ENCODE data around the gene DUS1L.

Gene DUS1L

DNA sequence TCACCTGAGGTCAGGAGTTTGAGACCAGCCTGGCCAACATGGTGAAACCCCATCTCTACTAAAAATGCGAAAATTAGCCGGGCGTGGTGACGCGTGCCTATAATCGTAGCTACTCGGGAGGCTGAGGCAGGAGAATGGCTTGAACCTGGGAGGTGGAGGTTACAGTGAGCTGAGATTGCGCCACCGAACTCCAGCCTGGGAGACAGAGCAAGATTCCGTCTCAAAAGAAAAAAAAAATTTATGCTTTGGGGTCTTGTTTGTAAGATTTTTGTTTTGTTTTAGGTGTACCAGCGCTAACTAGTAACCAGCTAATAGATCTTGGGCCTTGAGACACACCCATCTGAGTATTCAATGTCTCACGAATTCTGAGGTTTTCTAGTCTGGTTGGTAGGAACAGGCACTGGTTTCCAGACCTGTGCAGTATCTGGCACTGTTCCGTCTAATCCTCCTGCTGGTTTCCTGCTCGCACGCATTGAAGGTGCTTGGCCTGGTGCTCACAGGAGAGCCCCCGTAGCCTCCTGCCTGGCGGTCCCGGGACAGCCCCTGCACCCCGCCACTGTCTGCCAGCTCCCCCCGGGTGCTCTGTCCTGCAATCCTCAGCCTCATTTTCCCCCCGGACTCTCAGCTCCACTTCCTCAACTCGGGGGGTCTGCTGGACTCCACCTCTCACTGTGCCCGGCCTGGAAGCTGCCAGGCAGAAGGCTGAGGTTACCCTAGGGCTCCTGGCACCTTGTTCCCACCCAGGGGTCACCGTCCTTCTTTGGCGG is 10.6 kb upstream of the DUS1L start:
- no peak for DNase-seq (ENCODE audit: low read depth in 3 of 3)

DNA sequence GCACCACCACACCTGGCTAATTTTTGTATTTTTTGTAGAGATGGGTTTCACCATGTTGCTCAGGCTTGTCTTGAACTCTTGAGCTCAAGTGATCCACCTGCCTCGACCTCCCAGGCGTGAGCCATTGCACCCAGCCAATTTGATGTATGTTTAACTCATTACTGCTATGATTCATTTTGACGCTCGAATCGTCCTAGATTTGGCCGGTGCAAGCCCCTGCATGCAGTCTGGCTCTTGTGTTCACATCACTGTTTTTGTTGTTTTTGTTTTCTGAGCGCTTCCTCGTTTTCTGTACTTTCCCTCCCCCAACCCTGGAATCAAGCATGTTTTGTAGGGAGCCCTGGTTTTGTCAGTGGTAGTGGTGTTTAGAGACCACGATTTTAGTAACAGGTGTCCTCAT is 7.8 kb upstream of the DUS1L start:
- DNase-seq (ENCODE audit: low read depth in 3 of 3) = no peak

DNA sequence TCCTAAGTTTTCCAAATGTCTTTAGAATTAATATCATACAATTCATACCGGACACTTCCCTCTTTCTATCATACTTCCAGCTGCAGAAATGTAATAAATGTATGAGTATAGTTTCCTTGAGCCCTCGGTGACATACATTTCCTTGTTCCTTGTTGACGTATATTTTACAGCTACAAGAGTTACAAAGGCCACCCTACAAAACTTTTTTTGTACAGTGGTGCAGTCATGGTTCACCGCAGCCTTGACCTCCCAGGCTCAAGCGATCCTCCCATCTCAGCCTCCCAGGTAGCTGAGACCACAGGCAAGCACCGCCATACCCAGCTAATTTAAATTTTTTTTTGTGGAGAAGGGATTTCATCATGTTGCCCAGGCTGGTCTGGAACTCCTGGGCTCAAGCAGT is 7.2 kb upstream of the DUS1L start:
- no peak for DNase-seq (ENCODE audit: low read depth in 3 of 3)

DNA sequence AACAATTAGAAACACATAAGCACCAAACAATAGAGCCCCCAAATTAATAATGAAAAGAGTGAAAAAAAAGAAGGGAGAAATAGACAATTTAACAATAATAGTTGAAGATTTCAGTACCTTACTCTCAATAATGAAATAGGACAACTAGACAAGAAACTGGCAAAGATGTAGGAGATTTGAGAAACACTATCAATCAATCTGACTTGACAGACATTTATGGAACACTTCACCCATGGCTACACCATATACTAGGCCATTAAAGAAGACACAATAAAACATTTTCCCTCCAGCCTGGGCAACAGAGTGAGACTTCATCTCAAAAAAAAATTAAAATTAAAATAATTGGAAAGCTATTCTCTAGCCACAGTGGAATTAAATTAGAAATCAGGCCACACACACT is 5.0 kb upstream of the DUS1L start:
- DNase-seq (ENCODE audit: low read depth in 3 of 3) = no peak

DNA sequence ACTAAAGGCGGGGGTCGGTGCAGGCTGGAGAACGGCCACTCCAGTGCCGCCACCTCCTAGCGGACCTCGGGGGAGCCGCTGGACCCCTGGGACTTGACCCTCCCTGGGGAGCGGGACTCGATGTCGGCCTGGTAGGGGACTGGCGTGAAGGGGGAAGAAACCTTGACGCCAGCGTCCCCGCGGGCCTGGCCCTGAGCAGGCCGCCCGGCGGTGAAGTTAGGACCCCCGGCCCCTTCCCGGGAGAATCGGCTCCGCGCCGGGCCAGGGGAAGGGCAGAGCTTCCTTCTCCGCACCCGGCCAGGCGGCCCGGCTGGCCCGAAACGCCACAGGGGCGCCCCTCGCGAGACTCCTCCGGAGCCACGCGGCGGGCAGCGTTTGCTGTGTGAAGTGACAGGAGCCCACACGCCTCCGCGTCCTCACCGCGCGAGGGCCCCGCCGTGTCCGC is 389 bp downstream of the DUS1L start:
- DNase-seq (ENCODE audit: low read depth in 3 of 3) = no peak

DNA sequence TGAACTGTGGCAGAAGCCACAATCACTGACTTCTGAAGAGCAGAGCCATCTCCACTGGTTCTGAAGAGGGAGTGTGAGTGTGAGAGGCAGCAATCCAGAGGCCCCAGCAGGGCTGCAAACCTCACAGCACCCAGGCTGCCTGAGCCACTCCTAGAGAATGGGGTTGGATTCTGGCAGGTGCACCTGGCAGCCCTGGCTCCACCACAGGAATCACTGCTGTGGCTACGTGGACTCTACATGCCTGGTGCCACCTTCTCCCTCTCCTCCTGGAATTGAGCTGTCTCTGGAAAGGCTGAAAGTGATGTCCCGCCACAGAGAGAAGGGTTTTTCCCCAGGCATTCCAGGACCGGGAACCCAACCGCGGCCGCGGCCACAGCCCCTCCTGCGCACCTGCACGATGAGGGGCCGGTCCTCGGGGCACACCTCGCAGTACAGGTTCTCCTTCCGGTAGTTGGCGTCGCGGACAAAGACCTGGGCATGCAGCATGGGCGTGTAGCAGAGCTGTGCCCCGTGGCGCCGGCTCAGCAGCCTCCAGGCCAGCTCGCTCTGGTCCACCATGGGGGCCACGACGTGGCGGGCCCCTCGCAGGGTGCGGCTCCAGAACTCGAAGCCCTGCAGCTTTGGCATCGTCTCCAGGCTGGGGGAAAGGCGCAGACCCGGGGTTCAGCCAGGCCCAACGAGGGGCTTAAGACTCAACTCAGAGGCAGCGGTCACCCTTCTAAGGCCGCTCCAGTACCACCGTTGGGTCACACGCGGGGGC is 991 bp downstream of the DUS1L start:
- no peak for DNase-seq (ENCODE audit: low read depth in 3 of 3)

DNA sequence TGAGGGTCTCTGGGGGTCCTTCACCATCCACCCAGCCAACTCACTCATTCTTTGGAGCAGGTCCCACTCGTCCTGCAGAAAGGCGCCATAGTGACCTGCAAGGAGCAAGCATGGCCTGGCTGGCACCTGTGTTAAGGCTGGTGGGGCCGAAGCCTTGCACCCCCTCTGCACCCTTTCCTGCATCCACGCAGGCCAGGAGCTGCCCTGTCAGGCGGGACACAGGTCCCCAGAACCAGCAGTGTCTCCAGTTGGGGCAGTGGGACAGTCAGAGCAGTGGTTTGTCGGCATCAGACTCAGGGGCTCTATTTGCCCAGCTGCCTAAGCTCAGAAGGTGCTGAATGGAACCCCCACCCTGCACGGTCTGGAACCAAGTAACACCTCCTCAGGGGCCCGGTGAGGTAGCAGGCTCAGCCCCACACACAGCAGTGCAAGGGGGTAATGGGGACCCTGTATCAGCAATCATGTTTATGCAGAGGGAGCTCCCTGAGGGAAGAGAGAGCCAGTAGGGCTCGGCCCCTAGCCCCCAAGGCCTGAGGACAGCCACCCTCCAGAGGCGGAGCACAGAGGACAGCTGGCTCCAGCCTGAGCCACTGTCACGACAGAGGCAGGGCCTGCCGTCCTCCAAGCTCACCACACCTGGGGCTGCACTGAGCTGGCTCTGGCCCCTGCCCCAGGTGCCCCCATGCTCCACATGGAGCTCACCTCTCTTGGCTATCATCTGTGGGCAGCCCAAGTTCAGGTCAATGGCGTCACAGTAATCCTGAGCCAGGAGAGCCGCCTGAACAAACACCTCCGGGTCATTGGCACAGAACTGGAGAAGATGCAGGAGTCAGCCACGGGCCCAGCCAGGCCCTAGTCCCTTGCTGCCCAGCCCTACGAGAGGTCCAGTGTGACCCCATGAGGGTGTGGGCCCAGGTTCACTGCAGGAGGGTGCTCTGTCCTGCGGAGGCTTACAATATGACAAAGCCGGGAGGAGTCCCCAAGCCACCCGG is 1.9 kb downstream of the DUS1L start:
- DNase-seq (ENCODE audit: low read depth in 3 of 3) = no peak

DNA sequence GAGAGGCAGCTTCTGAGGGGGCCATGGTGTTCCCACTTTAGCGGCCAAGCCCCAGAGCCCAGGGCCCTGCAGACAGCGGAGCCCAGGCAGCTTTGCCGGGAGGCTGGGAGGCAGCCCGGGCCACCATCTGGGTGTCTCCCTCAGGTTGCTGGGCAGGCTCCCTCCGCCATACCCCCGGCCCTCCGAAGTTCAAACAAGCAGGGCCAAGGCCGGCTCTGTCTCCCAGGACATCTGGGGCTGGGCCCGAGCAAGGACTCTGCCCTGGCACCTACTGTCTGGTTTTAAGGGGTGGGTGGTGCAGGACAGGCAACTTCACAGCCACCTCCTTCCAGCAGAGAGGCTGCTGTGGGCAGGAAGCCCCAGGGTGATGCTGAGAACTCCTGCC is 2.6 kb downstream of the DUS1L start:
- DNase-seq (ENCODE audit: low read depth in 3 of 3) = no peak

DNA sequence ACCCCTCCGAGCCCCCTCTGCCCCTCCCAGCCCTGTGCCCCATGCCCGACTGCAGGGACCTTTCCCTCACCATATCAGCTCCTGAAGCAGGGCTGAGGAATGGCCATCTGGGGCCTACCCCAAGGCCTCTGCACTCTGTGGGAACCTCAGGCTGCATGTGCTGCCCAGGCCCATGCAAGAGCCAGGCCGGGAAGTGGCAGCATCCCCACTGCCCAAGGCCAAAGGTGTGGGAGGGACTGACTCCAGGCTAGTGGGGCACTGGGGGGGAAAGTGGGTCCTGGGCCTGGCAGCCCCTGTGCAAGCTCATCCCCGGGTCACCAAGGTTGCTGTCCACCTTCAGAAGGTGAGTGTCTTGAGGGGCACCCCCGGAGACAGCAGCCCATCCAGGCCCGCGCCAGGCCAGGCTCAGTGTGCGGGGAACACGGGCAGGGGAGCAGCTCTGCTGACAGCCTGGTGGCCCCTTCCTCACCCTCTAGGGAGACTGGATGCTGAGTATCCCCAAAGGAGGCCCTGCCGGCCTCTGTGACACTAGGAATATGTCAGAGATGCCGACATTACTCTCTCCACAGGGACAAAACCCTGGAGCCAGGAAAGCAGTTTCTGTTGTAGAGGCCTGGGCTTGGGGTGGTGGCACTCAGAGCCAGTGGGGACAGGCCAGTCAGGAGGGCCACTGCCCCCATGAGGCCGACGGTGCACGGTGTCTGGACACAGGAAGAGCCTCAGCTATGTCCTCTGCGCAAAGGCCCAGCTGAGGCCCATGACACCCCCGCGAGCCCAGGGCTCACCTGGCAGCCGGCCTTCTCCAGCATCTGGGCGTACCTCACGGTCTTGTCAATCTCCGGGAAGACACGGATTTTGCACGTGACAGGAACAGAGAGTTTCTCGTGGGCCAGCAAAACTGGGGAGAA is 3.3 kb downstream of the DUS1L start:
- DNase-seq (ENCODE audit: low read depth in 3 of 3) = no peak

DNA sequence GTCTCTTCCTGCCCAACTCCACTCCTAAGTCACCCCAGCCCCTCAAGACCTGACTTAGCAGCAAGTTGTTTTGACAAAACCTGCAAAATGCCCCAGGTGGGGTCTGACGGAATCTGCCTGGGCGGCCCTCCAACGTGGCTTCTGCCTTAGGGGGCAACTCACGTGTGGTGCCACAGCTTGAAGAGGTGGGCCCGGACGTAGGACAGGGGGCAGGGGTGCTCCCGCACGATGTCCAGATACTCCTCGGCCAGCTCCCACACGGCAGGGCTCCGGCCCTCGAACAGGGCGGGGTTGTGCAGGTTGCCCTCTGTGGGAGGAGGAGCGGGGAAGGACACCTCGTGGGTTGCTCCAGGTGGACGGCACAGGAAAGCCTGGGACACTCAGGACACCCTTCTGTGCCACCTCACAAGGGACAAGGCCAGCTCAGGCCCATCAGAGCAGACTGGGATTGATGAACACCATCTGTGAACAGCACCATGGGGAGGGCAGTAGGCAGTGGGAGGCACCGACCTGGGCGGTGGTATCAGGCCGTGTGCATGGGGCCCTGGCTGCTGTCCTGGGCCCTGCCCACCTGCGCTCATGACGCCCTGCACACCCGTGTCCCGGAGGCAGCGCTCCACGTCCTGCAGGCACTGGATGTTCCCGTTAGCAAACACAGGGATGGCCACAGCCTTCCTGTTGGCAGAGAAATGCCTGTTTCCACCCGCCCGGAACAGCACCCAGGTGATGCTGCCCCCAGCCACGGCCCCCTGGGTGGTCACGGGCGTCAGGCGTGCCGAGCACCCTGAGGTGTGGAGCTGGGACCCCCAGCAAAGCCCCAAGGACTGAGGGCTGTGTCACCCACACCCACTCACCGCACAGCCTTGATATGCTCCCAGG is 4.3 kb downstream of the DUS1L start:
- no peak for DNase-seq (ENCODE audit: low read depth in 3 of 3)

DNA sequence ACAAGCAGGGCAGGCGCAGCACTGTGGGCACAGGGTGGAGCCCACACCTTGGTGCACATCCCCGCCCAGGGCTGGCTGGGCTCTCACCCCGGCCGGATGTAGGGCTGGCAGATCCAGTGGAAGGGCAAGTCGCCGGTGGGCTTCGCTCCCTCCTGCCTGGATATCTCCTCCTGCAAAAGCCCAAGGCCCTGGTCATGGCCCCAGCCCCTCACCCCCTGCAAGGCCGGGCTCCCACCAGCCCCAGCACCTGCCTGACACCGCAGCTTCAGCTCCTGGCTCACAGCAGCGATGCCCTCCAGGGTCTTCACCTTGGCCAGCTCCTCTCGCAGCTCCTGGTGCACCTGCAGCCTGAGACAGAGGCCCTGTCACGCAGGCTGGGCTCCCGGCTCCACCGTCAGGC is 5.0 kb downstream of the DUS1L start:
- no peak for DNase-seq (ENCODE audit: low read depth in 3 of 3)

DNA sequence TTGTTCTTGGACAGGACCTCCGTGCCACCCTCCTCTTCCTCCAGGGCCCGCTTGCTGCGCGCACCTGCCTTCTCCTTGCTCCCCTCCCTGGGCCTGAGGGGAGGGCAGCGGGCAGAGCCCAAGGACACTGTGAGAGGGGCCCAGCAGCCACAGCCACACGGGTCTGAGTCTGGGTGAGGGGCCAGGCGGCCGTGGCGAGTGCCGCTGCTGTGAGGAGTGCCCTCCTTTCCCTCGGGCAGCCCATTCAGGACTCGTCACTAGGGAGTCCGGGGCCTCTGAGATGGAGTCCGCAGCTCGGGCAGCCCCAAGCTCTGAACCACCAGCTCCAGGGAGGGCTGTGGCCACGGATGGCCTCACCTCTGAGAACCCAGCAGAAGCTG is 5.6 kb downstream of the DUS1L start:
- no peak for DNase-seq (ENCODE audit: low read depth in 3 of 3)

DNA sequence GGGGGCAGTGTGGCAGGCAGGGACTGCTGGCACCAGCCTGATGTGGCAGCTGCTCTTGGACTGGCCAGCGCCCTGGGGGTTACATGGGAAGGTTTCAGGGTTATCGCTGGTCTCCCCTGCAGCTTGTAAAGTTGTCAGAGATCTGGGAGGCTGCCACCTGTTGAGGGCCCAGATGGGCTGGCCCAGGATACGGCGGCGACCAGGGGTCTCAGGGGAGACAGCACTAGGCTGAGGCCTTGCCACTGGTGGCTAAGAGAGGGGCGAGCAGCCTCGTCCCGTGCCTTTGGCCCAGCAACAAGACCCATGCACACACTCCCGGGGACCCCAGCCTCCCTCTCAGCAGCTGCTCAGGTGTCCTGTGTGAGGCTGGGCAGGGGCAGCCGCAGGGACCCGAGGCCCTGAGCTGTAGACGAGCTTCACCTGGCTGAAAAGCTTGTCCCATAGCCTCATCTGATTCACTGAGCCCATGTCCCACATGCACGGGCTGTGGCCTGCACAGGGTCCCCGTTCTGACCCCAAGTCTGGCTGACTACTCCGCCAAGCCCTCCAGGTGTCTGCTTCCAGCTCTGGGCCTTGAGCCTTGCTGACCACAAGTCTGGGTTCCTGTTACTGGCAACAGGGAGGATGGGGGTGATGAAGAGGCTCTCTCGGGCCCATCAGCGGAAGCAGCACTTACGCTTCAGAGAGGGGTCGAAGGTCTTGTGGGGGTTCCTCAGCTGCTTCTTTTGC is 6.2 kb downstream of the DUS1L start:
- no peak for DNase-seq (ENCODE audit: low read depth in 3 of 3)

DNA sequence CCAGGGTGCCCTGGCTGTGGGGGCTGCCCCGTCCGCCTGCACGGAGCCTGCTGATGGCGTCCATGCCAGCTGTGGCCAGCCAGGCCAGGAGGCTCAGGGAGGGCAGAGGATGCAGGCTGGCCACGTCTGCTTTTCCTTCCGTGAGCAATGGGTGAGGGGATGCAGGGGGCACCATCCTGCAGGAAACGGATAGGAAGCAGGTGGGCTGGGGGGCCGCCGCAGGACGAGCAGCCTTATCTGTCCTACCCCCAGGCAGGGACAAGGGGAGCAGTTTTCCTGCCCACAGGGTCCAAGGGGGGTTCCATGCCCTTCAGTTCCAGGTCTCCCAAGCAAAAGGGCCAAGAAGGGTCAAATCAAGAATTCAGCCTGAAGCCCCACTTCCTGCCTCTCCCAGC is 6.8 kb downstream of the DUS1L start:
- DNase-seq (ENCODE audit: low read depth in 3 of 3) = no peak

DNA sequence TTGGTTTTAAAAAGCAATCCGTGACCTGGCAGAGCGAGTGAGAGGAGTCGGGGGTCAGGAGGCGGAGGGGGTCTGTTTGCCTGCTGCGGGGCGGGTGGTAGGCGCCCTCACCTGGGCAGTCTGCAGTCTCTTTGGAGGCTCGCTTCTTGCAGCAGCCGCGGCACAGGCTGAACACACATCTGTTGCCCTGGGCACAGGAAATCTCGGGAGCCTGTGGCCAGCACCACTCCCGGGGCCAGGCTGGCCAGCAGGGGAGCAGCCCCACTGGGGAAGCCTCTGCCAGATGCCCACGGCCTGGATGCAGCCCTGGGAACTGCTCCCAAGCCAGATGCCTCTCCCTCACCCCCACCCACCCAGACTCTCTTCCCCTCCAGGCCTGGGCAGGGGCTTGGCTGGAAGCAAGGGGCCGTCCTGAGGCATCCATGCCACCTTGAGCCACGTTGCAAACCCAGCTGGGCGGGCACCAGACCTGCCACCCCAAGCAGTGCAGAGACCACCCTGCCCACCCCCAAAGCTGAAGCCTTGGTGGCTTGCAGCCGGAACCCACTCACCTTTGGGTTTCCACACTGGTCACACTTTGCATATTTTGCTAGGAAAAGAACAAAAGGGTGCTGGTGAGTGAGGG is 7.3 kb downstream of the DUS1L start:
- DNase-seq (ENCODE audit: low read depth in 3 of 3) = no peak

DNA sequence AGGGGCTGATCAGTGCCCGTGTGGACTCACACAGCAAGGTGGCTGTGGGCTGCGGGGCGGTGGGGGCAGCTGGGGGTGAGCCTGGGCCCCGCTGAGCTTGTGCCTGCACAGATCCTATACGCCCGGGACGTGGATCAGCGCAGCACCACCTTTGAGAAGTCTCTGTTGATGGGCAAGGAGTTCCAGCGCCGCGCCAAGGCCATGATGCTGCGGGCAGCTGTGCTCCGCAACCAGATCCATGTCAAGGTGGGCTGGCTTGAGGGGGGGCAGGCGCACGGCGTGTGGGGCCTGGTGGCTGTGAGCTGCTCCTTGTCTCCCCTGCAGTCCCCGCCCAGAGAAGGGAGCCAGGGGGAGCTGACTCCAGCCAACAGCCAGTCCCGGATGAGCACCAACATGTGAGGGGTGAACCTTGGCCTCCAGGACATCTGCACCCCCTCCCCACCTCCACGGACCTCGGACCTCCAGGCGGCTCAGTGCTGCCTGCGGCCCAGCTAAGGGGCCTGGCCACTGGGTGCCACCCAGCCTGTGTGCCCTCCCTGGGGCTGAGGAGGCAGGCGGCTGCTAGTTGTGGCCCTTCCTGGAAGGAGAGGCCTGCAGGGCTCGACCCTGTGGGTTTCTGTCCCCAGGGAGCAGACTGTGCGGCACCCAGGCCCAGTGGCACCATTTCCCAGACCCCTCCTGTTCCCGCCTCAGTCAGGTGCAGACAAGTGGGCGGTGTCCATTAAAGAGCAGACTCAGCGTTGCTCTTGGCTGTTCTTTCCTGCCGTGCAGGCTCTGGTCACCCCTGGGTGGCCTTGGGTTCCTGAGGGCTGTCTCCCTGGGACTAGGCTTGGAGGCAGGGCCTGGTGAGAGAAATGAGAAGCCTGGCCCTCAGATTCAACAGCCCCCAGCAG is 8.6 kb downstream of the DUS1L start:
- DNase-seq (ENCODE audit: low read depth in 3 of 3) = no peak

DNA sequence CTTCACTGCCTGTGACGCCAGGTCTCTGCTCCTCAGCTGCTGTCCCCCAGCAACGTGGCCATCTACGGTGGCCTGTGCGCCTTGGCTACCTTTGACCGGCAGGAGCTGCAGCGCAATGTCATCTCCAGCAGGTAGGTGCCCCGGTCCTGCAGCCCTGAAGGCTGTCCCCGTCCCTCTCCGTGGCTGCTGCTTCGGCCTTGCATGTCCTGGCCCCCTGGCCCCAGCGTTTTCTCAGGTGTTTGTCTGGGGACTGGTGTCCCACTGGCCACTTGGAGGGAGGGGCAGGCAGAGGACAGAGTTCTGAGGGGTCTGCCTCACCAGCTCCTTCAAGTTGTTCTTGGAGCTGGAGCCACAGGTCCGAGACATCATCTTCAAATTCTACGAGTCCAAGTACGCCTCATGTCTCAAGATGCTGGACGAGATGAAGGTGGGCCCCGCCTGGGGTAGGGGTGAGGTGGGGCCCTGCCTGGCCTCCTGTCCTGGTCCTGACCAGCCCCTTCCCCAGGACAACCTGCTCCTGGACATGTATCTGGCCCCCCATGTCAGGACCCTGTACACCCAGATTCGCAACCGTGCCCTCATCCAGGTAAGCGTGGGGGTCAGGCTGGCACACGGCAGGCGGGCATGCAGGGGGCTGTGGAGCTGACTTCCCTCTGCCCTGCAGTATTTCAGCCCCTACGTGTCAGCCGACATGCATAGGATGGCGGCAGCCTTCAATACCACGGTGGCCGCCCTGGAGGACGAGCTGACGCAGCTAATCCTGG is 9.5 kb downstream of the DUS1L start:
- no peak for DNase-seq (ENCODE audit: low read depth in 3 of 3)
